GM21447 (cell line): ENCODE results near the gene PAQR7.

Source experiments
- ATAC-seq: cut with Tn5 transposase; IDR thresholded peaks from one replicate; pipeline ENCODE4 v1.9.1; 2021; ENCODE audit not compliant: unreplicated experiment

The PAQR7 gene

DNA sequence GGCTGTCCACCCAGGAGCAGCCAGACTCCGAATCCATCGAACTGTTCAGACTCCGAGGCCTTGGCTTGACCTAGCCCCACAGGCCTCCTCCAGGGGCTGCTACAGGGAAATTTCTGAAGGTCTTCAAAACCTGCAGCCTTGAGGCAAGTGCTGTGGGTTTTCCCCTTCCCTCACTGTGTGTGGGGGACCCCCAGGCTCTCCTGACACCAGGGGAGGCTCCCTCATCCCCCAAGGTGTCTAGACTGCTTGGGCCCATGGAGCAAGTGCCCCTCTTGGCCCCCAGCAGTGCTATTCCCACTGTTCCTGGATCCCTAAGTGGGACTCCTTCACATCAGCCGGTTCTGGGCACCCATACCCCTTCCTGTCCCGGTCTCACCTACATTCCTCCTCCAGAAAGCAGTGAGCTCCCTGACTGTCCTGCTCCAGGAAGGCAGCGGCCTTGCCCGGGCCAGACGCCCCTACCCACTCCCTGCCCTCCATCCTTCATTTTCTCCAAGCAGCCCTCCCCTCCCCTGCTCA is 814 bp downstream of the PAQR7 start:
- peak; percentile 3 for ATAC-seq

GRCh38 chr1:25874209-25874608 is 1.3 kb downstream of the PAQR7 start:
- no peak for ATAC-seq

DNA sequence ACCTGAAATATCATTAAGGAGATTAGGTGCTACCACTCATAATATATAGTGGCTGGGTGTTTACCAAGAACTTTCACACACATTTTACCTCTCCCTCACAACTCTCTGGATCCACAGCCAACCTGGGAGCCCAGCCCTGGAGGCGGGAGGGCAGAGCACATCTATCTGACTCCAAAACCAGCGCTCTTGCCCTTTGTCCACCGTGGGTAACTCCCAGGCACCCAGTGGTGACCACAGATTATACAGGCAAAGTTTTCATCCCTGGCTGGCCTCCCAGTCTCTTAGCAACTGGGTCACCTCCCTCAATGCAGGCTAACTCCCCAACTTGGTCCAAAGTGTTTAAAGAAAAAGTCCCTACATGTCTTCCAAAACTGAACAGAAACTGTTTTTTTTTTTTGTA is 2.4 kb downstream of the PAQR7 start:
- no peak for ATAC-seq

GRCh38 chr1:25872713-25873112 is 2.8 kb downstream of the PAQR7 start:
- ATAC-seq: no peak

DNA sequence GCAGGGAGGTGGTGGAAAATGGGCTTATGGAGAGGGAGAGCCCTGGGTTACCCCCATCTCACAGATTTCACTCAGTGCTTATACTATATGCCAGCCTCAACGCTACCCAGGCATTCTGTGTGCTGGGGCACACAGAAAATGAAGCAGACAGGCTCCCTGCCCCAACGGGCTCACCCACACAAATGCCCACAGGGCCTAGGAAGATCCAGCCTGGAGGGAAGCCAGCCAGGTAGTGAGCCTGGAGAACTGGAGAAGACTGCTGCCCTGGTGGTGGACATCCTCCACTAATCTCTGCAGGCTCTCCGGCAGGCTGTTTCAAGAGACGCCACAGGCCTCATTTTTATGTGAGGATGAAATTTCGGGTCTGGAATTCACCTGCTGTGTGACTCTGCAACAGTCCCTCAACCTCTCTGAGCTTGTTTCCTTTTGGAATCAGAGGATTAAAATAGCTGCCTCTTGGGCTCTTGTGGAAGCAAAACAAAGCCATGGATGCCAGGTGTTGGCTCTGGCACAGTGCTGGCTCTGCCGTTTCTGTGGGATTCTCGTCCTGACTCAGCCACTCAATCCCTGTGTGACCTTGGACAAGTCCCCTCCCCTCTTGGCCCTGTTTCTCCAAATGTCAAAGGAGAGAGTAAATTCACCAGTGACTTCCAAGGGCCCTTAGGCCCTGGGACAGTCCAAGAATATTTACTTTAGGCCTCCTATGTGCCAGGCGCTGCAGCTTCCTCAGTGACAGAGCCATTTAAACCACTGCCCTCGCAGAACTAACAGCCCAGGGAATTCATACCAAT is 3.6 kb downstream of the PAQR7 start:
- ATAC-seq: no peak

- no peak for ATAC-seq
Observed at GRCh38 chr1:25871086-25871703, 4.3 kb downstream of the PAQR7 start.

DNA sequence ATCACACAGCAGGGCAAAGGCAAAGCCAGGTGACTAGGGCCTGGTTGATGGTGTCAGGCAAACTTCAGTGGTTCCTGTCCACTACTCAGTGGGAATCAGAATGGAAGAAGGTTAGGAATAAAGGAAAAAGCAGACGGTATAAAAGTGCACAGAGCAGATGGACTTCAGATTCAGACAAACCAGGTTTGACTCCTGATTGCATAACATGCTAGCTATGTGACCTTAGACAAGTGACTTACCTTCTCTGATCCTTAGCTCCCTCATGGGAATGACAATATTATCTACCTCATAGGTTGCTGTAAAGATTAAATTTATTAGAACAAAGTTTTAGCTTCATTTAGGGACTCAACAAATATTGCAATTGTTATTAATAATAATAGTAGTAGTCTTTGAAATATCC is 4.9 kb downstream of the PAQR7 start:
- ATAC-seq: no peak

DNA sequence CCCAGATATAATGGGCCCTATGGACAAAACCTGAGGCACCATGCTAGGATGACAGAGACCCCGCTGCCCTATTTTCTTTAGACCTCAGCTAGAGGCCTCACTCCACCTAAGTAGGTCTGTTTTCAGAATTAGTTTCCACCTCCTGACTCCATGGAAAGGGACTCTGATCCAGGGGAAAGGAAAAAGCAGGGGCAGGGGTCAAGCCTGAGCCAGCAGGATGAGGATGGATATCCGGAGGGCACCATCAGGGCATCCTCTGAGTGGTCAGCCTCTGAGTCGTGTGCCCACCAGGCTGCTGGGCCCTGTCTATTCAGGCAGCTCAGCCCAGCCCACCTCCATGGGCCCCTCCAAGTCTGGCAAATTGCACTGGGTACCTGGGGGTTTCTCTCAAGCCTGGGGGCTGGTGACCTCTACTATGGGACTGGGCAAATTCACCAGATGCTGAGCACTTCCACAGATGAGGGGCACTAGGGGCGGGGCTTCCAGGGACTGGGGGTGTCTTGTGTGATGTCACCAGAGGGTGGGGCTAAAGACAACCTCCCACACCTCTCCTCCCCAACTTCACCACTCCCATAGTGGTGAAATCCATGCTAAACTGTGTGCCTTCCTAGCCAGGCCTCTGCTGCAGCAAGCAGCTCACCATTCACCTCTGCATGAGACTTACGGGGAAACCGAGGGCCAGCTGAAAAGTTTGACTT is 5.5 kb downstream of the PAQR7 start:
- ATAC-seq: no peak

- ATAC-seq: no peak
Observed at GRCh38 chr1:25867210-25867991, 8.1 kb downstream of the PAQR7 start.

- ATAC-seq: no peak
Observed at GRCh38 chr1:25866288-25866687, 9.2 kb downstream of the PAQR7 start.

DNA sequence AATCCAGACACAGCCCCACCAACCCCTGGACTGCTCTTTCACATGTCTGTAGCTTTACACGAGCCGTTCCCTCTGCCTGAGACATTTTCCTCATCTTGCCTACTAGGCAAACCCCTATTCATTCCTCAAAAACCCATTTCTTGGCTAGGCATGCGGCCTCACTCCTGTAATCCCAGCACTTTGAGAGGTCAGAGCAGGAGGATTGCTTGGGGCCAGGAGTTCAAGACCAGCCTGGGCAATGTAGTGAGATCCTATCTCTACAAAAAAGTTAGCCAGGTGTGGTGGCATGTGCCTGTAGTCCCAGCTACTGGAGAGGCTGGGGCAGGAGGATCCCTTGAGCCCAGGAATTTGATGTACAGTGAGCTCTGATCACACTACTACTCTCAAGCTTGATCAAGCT is 11.1 kb downstream of the PAQR7 start:
- ATAC-seq: no peak

- no peak for ATAC-seq
Observed at GRCh38 chr1:25863486-25864262, 11.8 kb downstream of the PAQR7 start.

- no peak for ATAC-seq
Observed at GRCh38 chr1:25862785-25863485, 12.6 kb downstream of the PAQR7 start.

DNA sequence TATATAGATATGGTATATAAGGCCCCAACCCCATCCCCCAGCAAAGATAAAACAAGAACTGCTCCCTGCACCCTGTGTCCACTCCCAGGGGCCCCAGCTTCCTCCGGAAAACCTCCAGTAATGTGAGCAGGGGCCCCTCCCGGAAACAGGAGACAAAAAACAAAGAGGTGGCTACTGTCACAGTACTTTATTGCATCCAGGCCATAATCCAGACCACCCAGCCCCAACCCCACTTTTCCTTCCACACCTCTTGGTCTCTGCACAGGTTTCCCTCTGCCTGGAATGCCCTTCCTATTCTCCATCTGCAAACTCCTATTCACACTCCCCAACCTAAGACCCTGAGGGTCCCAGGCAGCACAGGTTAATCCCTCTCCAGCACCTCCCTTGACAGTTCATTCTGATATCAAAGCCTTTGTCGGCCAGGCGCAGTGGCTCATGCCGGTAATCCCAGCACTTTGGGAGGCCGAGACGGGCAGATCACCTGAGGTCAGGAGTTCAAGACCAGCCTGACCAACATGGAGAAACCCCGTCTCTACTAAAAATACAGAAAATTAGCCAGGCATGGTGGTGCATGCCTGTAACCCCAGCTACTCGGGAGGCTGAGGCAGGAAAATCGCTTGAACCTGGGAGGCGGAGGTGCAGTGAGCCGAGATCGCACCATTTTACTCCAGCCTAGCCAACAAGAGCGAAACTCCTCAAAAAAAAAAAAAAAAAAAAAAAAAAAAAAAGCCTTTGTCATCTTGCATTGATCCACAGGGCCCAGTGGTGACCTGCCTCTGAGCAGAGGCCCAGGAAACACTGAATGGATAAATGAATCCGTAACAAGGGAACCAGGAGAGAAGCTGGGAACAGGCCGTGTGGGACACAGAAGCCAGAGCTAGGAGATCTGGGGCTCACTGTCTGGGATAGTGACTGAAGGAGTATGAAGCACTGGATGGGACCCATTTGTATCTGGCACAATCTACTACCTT is 13.9 kb downstream of the PAQR7 start:
- no peak for ATAC-seq

GRCh38 chr1:25858906-25859789 is 16.4 kb downstream of the PAQR7 start, which contains the start of gene AUNIP:
TSS of gene AUNIP (minus strand) at chr1:25859457. CDS start at chr1:25859357, 100 bp downstream.
- peak; percentile 79 for ATAC-seq

- no peak for ATAC-seq
Observed at GRCh38 chr1:25858494-25858893, 17.0 kb downstream of the PAQR7 start.

- ATAC-seq: no peak
Observed at GRCh38 chr1:25856856-25857255, 18.7 kb downstream of the PAQR7 start.
